HepG2 (cell line): ENCODE results near the gene ID3. TPM values are rescaled to one million over a fixed set of nuclear protein-coding genes. Genes with fewer than 3 reads are reported as not detected.

Experiments
- CENPT ChIP-seq: sonication (generic); formaldehyde crosslinking; IDR thresholded peaks from 2 replicates; pipeline ENCODE4 v1.8.0; 2022; ENCODE audit warnings: low read depth, mild to moderate bottlenecking, moderate library complexity, missing genetic modification reagents
- KDM6A ChIP-seq: IDR thresholded peaks from 2 replicates; pipeline ENCODE4 v1.6.1; 2016; ENCODE audit warnings: low read depth
- MAFK ChIP-seq, 2 experiments: IDR thresholded peaks in 1 of 2; conservative IDR thresholded peaks in 1 of 2; 2 replicates each; pipeline ENCODE4 v1.6.1; 2011; ENCODE audit warnings: improper control_type of control experiment in 2 of 2, low read length in 2 of 2
- MIXL1 ChIP-seq: IDR thresholded peaks from 2 replicates; pipeline ENCODE4 v1.6.1; 2016
- NFYB ChIP-seq: sonication (generic); formaldehyde crosslinking; IDR thresholded peaks from 2 replicates; pipeline ENCODE4 v1.4.0; 2020; ENCODE audit warnings: missing genetic modification reagents
- SALL1 ChIP-seq: sonication (generic); formaldehyde crosslinking; IDR thresholded peaks from 2 replicates; pipeline ENCODE4 v1.8.0; 2022; ENCODE audit warnings: mild to moderate bottlenecking, missing genetic modification reagents
- SRSF4 ChIP-seq: fragments of 200-400 bp; formaldehyde crosslinking; IDR thresholded peaks from one replicate; pipeline ENCODE4 v1.6.1; 2018; ENCODE audit warnings: mild to moderate bottlenecking, low read depth, low read length, moderate library complexity; ENCODE audit not compliant: poor library complexity, severe bottlenecking
- ZNF101 ChIP-seq: sonication (generic); formaldehyde crosslinking; IDR thresholded peaks from 2 replicates; pipeline ENCODE4 v1.4.0; 2020; ENCODE audit warnings: mild to moderate bottlenecking, low read depth, missing genetic modification reagents, borderline replicate concordance
- ZNF225 ChIP-seq: sonication (generic); formaldehyde crosslinking; IDR thresholded peaks from 2 replicates; pipeline ENCODE4 v1.4.0; 2020; ENCODE audit warnings: mild to moderate bottlenecking, missing genetic modification reagents
- ZNF274 ChIP-seq: sonication (generic); formaldehyde crosslinking; IDR thresholded peaks from 2 replicates; pipeline ENCODE4 v1.5.1; 2020; ENCODE audit warnings: mild to moderate bottlenecking, missing genetic modification reagents
- ZNF724P ChIP-seq: sonication (generic); formaldehyde crosslinking; IDR thresholded peaks from 2 replicates; pipeline ENCODE4 v1.8.0; 2022; ENCODE audit warnings: missing genetic modification reagents, borderline replicate concordance
- ZNF816 ChIP-seq: sonication (generic); formaldehyde crosslinking; IDR thresholded peaks from 2 replicates; pipeline ENCODE4 v1.8.0; 2022; ENCODE audit warnings: missing genetic modification reagents, mild to moderate bottlenecking, borderline replicate concordance
- polyA plus RNA-seq, 8 experiments: library from polyadenylated mRNA; depleted of rRNA in 3 of 8; stranded (reverse) in 7 of 8; unstranded in 1 of 8; fragments of >200 nt; fragmentation: Illumina TruSeq in 4 of 8; extraction: Trizol in 4 of 8; gene quantifications; 2 replicates each; pipeline versions ENCODE4 v1.2.1 to v1.2.3, GENCODE V29; 2011 to 2016; ENCODE audit warnings: low read depth in 4 of 8, missing spikeins in 1 of 8, mixed read lengths in 1 of 8; ENCODE audit not compliant: insufficient read depth in 1 of 8
- total RNA-seq, 5 experiments: library from RNA; depleted of rRNA; stranded (reverse); fragments of >200 nt; fragmentation: Illumina TruSeq; extraction: Trizol; gene quantifications; 2 replicates each; pipeline ENCODE4 v1.2.3, GENCODE V29; 2016; ENCODE audit warnings: low read depth in 1 of 5
- TF ChIP-seq, protein P1 (sequence below): sonication (generic); formaldehyde crosslinking; IDR thresholded peaks from 2 replicates; pipeline ENCODE4 v1.5.0; 2020; ENCODE audit warnings: missing genetic modification reagents
- TF ChIP-seq, protein P2 (sequence below), 2 experiments: fragments of 450-650 bp in 1 of 2; sonication (generic) in 1 of 2; formaldehyde crosslinking; IDR thresholded peaks; 2 replicates each; pipeline versions ENCODE4 v1.5.0 to v1.8.0; 2020 to 2022; ENCODE audit warnings: mild to moderate bottlenecking in 1 of 2, missing genetic modification reagents in 1 of 2

The ID3 gene
- total and polyA plus RNA-seq, 2 of the 13 experiments (the other 11 are each of a cell fraction or from before 2014, with no cell fraction given) = 64.8 to 115 TPM

DNA sequence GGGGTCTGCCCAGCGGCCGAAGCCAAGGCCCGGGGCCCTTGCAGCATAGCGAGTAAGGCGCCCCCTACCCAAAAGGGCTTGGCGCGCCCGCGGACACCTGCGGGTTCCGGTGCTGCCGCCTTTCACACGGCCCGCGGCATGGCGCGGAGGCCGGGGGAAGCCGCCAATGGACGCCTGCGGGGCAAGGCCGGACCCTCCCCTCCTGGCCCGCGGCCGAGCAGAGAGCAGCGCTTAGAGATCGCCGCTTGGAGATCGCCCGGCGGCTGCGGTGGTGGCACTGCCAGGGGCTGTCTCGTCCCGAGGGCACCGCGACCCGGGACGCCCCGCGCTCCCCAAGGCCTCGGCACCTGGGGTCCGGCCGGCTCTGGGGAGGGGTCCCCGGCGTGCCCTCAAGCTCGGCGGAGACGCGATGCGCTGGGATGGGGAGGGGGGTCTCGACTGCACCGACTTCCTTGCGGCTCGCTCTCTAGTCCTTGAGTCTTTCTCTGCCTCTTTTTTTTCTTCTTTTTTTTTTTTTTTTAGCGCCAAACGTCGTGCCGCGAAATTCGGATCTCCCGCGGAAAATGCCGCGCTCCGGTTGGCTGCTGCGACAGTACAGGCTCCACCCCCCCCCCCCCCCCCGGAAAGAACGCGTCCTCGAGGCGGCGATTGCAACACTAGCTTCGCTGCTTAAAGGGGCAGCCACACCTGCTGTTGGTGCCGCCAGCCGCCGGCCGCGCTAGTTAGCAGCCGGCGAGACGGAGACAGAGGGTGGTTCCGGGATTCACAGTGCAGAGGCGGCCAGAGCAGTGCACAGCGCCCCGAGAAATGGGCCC, 28.3 kb downstream of the ID3 start, which contains the start of gene E2F2 (continued):
- TF ChIP-seq, protein P1, sequence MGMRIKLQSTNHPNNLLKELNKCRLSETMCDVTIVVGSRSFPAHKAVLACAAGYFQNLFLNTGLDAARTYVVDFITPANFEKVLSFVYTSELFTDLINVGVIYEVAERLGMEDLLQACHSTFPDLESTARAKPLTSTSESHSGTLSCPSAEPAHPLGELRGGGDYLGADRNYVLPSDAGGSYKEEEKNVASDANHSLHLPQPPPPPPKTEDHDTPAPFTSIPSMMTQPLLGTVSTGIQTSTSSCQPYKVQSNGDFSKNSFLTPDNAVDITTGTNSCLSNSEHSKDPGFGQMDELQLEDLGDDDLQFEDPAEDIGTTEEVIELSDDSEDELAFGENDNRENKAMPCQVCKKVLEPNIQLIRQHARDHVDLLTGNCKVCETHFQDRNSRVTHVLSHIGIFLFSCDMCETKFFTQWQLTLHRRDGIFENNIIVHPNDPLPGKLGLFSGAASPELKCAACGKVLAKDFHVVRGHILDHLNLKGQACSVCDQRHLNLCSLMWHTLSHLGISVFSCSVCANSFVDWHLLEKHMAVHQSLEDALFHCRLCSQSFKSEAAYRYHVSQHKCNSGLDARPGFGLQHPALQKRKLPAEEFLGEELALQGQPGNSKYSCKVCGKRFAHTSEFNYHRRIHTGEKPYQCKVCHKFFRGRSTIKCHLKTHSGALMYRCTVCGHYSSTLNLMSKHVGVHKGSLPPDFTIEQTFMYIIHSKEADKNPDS (CRISPR knock-in tag) = 0 out of 2 replicates have a peak, but pooled peaks have one; percentile 28
- TF ChIP-seq SALL1 (peak; percentile 52), ZNF274 (CRISPR knock-in tag) (no peak), ZNF816 (CRISPR knock-in tag) (peak; percentile 83; the same call in 1 of the 2 replicates), ZNF724P (no peak), ZNF225 (CRISPR knock-in tag) (0 out of 2 replicates have a peak, but pooled peaks have one; percentile 25), MIXL1 (CRISPR knock-in tag) (no peak), MAFK (conservative IDR thresholded peaks at IDR 0.05 in 1 of 2, IDR thresholded peaks at IDR 0.05 in 1 of 2; ENCODE audit: low read length in 2 of 2) (no peak), ZNF101 (CRISPR knock-in tag) (no peak), KDM6A (CRISPR knock-in tag) (0 out of 2 replicates have a peak, but pooled peaks have one; percentile 5), CENPT (CRISPR knock-in tag) (0 out of 2 replicates have a peak, but pooled peaks have one; percentile 52), SRSF4 (no peak), NFYB (peak; percentile 68)
- TF ChIP-seq, protein P2, sequence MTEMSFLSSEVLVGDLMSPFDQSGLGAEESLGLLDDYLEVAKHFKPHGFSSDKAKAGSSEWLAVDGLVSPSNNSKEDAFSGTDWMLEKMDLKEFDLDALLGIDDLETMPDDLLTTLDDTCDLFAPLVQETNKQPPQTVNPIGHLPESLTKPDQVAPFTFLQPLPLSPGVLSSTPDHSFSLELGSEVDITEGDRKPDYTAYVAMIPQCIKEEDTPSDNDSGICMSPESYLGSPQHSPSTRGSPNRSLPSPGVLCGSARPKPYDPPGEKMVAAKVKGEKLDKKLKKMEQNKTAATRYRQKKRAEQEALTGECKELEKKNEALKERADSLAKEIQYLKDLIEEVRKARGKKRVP (CRISPR knock-in tag; IDR thresholded peaks at IDR 0.05) = peak in 1 of 2 experiments; percentile 65; a peak in 2 of 4 replicates
